Measurements from ENCODE around the gene RAPSN. TPM values are rescaled to one million over a fixed set of nuclear protein-coding genes. Genes with fewer than 3 reads are reported as not detected.

RAPSN gene
- total RNA-seq = under 1 TPM in 1 of 4 donors, not detected in 3; 0.49 TPM

- no peak for DNase-seq (ENCODE audit: low spot score in 2 of 2)
- no peak for TF ChIP-seq POLR2A (IDR thresholded peaks at IDR 0.05)
- no peak for TF ChIP-seq CTCF (IDR thresholded peaks at IDR 0.05)
- intact Hi-C loops (cut with DNase I; ENCODE audit: low total_unique reads) = no loop called here
- no peak within 1 kb of the TSS for H3K4me3 ChIP-seq (ENCODE audit: low read depth, poor library complexity, severe bottlenecking)
- whole genome bisulfite sequencing, 2 donors = 73 to 87% methylated on average over 18 to 27 of the region's 32 CpGs
Observed at GRCh38 chr11:47448566-47449427, at the start of gene RAPSN. Gene RAPSN (minus strand): TSS chr11:47449136. CDS start chr11:47448964, 172 bp downstream.

- WGBS, 2 donors = 96 to 100% methylated on average over 3 of the region's 3 CpGs
- TF ChIP-seq CTCF (IDR thresholded peaks at IDR 0.05) (no peak), POLR2A (IDR thresholded peaks at IDR 0.05) (no peak)
- no peak for DNase-seq (ENCODE audit: low spot score in 2 of 2)
- intact Hi-C loops (cut with DNase I; ENCODE audit: low total_unique reads) = no loop called here
- no peak overlapping the region for H3K4me3 ChIP-seq (ENCODE audit: low read depth, poor library complexity, severe bottlenecking)
Observed at GRCh38 chr11:47498149-47498548, 49.2 kb upstream of the RAPSN start.

- no peak for DNase-seq (ENCODE audit: low spot score in 2 of 2)
- no peak for TF ChIP-seq CTCF (IDR thresholded peaks at IDR 0.05)
- no peak for TF ChIP-seq POLR2A (IDR thresholded peaks at IDR 0.05)
Observed at GRCh38 chr11:47496808-47497207, 47.9 kb upstream of the RAPSN start.

GRCh38 chr11:47495856-47496217 lies 46.9 kb upstream of the RAPSN start:
- no peak for DNase-seq (ENCODE audit: low spot score in 2 of 2)
- intact Hi-C loops (cut with DNase I; ENCODE audit: low total_unique reads) = no loop called here
- TF ChIP-seq CTCF (IDR thresholded peaks at IDR 0.05) (no peak), POLR2A (IDR thresholded peaks at IDR 0.05) (no peak)
- 65 to 74% methylated on average over 1 of the region's 1 CpG for WGBS, 2 donors
- no peak overlapping the region for H3K4me3 ChIP-seq (ENCODE audit: low read depth, poor library complexity, severe bottlenecking)

More at GRCh38 chr11:47496808-47497207, 47.9 kb upstream of the RAPSN start:
- intact Hi-C loops (cut with DNase I; ENCODE audit: low total_unique reads) = no loop called here
- no peak overlapping the region for H3K4me3 ChIP-seq (ENCODE audit: low read depth, poor library complexity, severe bottlenecking)

- WGBS, 2 donors = 70 to 72% methylated on average over 4 of the region's 4 CpGs
- intact Hi-C loops (cut with DNase I; ENCODE audit: low total_unique reads) = no loop called here
- TF ChIP-seq CTCF (IDR thresholded peaks at IDR 0.05) = no peak
- no peak for TF ChIP-seq POLR2A (IDR thresholded peaks at IDR 0.05)
- DNase-seq (ENCODE audit: low spot score in 2 of 2) = no peak
- no peak overlapping the region for H3K4me3 ChIP-seq (ENCODE audit: low read depth, poor library complexity, severe bottlenecking)
Observed at GRCh38 chr11:47495011-47495855, 46.3 kb upstream of the RAPSN start.
